Erythroblast (primary cell): ENCODE data around the gene SF1.

Source experiments
- GATA1 ChIP-seq: IDR thresholded peaks from 2 replicates; pipeline ENCODE4 v1.6.1; 2011; ENCODE audit warnings: low read depth, mild to moderate bottlenecking, control low read depth, low read length, moderate library complexity
- POLR2A ChIP-seq: IDR thresholded peaks from 2 replicates; pipeline ENCODE4 v1.6.1; 2011; ENCODE audit warnings: mild to moderate bottlenecking, low read length

DNA sequence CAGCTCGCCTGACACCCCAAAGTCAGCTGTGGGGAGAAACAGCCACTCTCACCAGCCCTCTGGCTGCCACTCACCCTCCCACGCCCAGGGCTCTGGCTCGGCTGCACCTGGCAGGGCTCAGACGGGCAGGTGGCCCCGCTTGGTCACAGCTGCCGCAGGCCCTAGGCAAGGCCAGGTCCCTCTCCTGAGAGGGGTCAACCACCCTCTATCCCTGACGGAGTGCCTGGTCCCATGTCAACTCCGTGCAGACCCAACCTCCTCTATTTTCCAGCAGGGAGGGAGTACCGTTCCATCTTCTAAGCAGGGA is 22.8 kb upstream of the SF1 start:
- TF ChIP-seq POLR2A = no peak
- no peak for TF ChIP-seq GATA1
